CD4-positive, alpha-beta T cell treated with Interferon alpha-2 for 1 hour (primary cell): ENCODE results near the gene LTBP1.
"Not testable (repeated sequence)": the region's sequence is repeated elsewhere in the genome, so short reads cannot be mapped to it uniquely, and the experiment has no call there.

Experiments
- DNase-seq, 2 donors: peaks; one replicate each; pipeline ENCODE4 v3.0.0-alpha.2; 2020 to 2022

The LTBP1 gene

DNA sequence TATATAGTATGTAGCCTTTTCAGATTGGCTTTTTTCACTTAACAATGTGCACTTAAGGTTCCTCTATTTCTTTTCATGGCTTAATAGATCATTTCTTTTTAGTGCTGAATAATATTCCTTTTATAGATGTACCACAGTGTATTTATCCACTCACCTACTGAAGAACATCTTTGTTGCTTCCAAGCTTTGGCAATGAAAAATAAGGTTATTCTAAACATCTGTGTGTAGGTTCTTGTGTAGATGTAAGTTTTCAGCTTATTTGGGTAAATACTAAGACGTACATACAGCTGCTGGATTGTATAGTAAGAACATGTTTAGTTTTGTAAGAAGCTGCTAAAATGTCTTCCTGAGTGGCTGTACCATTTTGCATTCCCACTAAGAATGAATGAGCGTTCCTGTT lies 461.4 kb downstream of the LTBP1 start:
- no peak for DNase-seq

DNA sequence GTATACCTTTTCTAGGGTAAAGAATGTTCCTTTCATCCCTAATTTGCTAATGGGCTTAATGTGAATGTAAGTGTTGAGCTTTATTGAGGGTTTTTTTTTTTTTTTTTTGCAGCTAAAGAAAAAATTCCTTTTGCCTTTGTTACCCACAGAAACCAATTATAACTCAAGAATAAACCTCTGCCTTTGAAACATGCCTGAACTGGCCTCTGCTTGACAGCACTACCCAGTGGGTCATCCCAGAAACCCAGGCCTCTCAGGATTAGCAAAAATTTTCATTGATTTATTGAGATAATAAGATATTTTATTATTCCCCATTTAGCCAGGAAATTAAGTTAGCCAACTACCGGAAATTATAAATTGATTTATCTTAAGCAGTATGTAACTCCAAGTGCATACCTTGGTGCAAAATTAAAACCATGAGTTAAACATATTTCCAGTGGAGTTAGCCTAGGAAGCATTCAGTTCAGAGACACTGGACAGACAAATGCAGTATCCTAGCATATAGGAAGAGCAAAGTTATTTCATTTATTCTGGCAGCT lies 462.7 kb downstream of the LTBP1 start:
- DNase-seq, result no peak

DNA sequence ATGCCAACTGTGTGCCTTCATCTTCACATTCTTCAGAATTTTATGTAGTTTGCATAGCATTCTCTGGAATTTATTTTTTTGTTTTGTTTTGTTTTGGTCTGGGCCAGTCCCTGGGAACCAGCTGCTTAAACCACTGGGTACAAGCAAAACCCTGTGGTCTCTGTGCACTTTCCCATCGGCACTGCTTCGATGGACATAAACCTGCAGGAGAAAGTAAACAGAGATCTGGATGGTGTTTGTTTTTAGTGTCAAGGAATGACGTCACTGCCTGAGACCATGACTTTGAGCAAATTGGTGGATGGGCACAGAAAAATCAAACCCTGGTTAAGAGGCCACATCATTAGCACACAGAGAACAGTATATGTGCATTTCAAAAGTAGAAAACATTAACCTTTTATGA lies 465.0 kb downstream of the LTBP1 start:
- DNase-seq, result no peak

DNA sequence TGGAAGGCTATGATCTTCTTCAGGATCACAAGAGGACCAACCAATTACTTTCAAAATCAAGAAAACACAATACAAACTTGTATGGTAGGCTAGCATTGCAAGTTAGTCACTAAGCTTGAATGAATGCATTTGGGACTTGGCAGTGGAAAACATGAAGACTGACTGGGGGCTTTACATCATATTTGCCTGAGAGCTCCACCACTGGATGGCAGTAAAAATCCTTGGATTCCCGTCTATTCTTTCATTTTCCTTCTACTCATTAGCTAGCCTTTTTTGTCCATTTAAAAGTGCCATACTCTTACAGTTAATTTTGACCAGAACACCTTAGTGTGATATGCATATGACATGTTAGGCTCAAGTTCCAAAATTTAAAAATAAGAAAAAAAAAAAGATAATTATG lies 466.2 kb downstream of the LTBP1 start:
- DNase-seq, result no peak

DNA sequence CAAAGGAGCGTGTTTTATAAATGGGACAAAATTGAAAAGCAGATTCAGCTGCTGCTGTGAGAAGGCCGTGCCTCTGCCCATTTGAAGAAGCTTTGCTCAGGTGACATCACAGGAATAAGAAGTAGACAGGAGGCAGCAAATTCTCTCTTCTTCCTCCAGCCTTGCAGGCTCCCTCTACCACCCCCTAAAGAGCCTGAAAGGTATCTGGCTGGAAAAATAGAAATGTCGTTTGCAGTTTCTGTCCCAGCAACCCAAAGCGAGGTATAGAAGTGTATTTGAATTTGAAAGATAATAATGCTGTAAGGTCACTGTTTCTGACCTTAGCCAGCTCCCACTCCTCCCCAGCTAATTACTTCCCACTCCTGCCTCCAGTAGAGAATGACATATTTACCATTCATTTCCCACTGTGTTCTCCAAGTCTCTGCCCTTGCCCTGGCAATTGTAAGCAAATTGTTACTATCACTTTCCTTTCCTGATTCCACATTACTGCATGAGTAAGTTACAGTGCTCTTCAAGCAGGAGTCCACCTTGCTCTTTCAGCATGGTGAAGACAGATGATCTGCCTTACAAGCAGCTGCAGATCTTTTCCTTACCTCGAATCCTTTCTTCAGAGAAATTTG lies 472.9 kb downstream of the LTBP1 start:
- no peak for DNase-seq

DNA sequence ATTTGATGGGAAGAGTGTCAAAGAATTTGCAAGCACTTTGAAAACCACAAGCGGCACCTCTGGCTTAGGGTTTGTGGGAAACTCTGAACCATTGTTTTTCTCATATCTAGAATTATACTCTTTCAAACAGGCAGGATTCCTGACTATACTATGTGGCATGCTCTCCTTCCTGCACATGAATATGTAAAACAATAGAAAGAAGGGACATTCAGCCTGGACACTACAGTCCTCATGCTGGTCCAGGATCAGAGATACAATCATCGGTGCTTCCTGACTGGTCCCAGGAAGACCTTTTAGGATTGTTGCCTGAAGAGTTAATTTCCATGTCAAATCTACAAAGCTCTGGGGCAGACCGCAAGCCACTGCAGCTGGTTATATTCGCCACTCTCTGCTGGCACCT lies 474.0 kb downstream of the LTBP1 start:
- no peak for DNase-seq

DNA sequence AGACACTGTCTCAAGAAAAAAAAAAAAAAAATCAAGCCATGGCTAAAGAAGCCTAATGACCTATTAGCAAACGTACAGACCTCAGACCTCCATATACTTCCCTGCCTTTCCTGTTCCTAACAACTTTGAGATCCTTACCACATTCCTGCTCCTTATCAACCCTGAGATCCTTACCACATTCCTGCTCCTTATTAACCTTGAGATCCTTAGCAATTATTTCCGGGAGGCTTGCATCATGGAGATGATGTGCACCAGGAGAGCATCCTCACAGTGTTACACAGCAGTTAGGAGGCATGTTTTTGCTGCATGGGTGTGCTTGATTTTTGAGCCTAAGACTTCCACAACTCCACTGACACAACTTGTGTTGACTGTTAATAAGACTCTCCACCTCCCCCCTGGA lies 475.1 kb downstream of the LTBP1 start:
- no peak for DNase-seq

DNA sequence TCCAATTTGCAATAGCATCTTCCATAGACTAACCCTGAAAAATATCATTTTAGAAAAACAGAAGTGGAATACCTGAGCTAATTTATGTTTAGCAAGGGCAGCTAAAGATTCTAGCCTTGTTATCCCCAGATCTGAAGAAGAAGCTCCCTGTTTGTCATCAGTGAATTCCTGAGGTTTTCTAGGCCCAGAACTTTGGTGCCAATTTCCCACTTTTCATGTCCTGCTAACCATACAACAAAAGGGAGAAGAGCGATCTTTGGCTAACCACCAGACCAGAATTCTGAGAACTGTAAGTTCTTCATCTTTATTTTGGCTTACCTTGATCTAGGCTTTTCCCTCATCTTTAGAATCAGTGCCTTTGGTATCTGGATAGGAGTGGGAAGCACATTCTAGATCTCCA lies 478.4 kb downstream of the LTBP1 start:
- no peak for DNase-seq

DNA sequence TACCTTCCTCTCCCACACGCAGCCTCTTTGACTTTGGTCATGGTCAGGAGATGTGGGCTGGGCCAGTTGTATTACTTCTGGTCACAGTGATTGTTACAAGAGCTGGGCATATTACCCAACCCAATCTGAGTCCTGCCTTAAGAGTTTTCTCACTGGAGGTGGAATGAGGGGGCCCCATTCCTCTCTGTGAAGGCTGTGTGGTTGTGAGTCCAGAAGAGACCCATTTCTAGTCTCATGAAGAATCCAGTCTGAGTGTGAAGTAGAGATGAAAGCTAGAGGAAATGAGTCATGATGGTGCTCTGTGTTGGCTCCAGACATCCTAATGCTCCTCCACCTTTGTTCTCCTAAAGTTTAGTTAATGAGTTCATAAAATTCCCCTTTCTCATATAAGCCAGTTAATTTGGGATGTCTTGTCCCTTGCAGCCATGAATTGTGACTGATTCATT lies 478.9 kb downstream of the LTBP1 start:
- no peak for DNase-seq

DNA sequence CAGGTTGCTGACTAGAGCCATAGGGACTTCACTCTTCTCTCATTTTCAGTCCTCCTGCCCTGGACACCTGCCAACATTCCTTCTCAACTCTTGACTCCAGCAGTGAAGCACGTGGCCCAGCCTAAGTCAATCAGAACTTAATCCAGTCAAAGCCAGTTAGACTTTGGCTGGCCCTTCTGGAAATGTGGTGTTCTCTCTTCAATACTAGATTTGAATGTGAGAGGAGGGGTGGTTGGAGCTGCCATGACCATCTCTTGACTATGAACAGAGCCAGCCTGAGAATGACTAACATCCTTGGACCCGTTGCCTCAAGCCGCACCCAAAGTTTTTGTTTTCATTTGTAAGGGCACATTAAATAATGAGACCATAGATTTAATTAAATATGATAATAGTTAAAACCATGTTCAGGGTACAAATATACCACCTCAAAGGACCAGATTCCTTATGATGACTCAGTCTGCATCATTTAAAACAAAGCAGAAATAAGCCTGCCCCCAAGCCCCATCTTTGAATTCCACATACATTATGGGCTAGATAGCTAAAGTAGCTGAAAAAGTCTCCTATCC lies 480.0 kb downstream of the LTBP1 start:
- DNase-seq, result no peak

DNA sequence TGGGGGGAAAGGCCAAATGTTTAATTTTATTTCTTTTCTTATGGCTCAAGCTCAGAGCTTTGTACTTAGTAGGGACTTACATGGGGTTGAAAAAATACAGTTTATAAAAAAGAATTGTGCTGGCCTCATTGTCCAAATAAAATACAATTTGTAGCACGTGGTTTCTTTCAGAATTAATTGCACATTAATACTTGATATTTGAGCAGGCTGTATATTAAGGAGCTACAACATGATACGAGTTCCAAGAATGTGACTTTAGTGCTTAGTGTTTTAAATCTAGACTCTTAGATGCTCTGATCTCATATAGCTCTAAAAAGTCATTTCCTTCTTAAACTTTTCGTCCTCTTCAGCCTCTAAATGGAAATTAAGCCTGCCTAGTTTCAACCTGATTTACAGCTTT lies 483.3 kb downstream of the LTBP1 start:
- DNase-seq, result no peak

DNA sequence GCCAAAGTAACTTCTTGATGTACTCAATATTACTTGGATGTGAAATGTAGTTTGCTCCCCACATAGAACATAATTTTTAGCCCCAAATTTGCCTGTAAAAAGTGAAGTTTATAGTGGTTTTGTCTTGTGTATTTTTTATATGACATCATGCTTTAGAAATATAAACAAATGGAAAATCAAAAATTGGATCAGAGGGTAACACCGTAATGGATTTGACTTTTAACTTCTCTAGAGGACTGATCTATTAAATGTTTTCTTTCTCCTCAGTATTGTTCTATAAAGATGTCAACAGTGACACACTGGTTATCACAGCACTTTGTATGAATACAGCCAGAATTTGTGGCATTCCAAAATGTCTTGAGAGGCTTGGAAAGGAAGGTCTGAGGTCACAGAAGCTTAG lies 484.1 kb downstream of the LTBP1 start:
- DNase-seq, result no peak

DNA sequence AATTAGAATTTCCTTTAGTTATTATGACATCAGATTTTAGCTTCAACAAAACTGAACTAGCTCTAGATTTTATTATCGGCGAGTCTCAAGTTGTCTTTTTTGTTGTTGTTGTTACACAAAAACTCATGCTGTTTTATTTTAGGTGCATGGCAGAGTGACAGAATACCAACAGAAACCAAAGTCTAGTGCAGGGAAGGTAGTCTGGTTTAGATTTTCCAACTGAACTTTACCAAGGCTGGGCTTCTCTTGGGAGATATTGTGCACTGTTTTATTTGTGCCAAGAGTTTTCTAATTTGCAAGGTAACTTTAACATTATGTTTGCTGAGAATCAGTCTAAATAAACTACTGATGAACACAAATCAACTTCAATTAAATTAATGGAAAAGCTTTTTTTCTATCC lies 486.1 kb downstream of the LTBP1 start:
- DNase-seq, result no peak

DNA sequence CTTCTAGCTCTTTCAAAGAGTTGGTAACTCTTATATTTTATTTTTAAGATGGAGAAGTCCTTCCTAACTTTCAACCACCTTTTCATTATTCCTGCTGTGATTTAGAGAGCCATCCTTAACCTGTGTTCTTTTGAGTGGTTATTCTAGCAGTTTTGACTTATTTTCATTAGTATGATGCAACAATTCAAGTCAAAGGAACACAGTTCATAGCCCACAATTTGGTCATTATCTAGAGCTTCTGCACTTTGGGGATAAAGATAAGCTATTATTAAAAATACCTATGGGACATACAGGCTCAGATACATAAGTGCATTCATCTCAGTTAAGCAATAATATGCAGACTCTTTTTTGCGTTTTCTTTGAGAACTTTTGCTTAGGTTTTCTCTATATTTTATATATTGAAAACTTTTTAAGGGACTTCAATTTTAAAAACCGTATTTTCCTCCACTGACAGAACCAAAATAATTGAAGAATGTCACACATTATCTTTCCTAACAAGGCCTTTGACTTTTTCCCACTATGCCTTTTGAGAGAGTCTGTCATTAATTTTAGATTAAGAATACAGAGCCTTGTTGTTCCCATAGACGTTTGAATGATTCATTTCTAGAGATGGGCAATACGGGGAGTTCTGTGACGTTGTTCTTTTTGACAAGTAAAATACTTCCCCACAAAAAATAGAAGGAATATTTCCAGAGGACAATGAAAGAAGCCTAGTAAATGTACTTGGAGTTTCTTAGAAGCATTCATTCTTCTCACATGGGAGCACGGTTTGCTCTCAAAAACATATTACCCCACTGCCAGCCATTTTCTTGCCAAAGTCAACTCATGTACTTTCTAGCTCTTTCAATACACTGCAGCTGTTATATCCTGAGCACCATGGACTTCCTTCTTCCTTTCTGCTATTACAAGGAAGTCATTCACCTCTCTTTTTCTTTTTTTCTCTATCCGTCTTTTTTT lies 486.8 kb downstream of the LTBP1 start:
- DNase-seq, result no peak

DNA sequence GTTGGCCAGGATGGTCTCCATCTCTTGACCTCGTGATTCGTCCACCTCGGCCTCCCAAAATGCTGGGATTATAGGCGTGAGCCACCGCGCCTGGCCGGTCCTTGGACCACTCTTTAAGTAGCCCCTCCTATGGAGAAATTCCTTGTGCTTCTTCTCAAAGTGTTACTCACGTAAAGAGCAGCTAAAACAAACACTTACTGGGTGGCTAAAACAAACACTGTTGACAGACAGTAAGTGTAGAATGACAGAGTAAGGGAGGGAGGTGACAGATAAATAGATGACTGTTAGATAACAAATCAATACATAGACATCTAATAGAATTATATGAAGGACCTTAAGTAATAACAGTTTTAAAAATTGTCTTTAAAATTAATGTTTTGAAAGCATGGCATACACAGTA lies 488.8 kb downstream of the LTBP1 start:
- DNase-seq, result no peak

DNA sequence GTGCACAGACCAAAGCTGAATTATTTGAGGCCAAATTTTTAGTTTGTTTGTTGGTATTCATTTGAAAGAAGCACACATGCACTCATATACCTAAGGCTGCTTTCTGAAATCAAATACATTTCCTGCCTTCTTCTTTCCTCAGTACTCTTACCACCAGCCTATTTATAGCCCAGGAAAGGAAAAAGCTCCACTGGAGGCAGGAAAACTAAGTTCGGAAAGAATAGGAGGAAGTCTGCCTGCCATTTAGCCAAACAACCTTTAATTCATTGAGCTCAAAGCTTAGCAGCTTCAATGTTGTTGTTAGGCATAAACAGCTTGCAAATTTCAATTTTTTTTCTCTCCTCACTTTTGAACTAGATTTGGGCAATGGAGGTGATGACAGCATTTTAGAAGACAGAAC lies 489.3 kb downstream of the LTBP1 start:
- no peak for DNase-seq

DNA sequence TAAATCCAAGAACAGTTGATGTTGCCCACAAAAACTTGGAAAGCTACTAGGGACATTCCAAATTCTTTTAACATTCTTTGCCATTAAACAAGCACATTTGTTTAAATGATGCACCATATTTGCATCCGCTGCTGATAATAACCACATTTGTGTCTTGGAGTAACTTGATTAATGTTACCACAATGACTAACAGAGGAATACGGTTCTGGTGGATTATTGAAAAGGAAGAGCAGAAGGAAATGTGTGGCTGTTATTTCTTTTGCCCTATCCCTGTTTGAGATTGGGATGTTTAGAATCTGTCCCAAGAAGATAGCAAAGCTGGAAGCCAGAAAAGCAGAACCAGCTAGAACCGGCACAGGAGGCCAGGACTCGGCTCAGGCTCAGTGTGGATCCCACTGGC lies 490.5 kb downstream of the LTBP1 start:
- DNase-seq, result no peak

DNA sequence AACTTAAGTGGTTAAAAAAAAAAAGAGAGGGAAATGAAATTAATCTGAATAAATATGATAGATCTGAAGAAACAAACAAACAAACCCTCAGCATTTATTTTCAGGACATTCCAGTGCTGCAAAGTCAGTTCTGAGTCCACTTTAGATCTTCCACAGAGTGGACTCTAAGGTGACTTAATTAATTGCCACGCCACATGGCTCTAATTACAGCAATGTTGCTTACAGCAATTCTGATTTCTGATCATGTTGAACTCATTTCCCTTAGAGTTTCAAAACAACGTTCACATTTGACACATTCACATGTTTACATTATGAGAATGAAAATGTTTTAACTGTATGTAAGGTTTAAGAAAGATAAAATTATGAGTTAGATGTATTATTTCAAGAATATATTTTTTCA lies 491.1 kb downstream of the LTBP1 start:
- DNase-seq, result no peak

DNA sequence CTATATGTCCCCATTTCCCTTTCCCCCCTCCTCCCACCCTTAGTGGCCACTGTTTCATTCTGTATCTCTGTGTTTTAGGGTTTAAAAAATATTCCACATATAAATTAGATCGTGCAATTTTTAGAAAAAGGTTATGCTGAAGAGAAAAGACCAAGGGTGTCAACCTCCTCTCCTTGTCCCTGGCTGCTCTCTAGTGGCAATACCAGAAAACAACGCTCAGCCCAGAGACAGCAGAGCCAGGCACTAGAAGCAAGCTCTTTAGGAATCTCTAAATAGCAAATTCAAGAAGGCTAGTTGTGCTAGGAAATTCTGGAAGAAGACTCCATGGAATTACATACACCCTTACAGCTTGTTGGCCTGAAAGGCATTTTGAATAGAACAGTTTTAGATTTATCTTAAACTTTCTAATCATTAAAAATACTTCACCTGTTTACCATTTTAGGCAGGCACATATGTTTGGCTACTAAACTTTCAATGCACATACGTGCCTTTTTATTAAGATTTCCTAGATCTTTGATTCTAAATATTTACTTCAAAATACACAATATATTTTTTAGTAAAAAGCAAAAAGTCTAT lies 494.6 kb downstream of the LTBP1 start:
- peak in 1 of 2 donors; percentile 15 for DNase-seq

DNA sequence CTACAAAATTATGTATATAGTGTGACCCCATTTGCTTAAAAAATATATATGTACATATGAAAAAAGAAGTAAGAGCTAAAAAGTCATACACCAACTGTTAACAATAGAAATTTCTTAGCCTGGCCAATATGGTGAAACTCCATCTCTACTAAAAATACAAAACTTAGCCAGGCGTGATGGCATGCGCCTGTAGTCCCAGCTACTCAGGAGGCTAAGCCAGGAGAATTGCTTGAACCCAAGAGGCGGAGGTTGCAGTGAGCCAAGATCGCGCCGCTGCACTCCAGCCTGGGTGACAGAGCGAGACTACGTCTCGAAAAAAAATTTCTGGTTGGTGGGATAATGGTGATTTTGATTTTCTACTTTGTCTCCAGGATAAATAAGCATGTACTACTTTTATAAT lies 495.3 kb downstream of the LTBP1 start:
- DNase-seq, result not testable (repeated sequence)

DNA sequence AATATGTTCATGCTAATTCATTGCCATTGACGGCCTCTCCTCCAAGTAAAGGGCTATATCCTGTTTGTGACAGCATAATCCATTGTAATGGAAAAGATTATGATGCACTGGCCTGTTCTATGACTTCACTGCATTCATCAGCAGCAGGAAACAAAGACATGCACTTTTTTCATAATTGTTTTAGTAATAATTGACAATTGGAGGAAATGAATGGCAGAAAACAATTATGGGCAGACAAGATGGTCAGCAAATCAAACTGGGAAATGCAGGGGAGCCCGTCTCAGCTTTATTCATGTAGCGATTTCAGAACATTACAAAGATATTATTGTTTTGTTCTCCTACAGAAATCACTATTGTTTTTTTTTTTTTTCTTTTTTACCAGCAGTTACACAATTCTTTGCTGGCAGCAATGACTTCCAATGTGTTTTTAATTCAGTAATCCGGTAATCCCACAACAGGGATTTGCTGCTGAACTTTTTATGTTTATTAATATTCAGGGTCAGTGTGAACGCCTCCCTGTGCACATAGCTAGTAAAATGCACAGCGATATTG lies 495.9 kb downstream of the LTBP1 start:
- no peak for DNase-seq

DNA sequence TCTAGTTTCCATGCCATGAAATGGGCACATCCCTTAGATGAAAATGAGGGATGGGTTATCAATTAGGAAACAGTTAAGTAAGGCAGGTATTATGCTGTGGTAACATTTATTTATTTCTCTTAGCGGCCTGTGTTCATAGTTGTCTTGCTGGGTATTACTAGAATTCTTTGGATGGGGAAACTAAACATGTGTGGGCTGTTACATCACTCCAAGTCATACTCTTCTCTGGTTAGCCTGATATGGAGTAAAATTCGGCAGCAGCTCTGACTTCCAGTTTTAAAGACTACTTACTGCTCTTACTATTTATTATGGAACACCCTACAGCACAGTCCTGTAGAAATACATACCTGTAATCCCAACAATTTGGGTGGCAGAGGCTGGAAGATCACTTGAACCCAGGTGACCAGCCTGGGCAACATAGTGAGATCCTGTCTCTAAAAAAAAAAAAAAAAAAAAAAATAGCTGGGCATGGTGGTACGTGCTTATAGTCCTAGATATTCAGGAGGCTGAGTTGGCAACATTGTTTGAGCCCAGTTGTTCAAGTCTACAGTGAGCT lies 496.6 kb downstream of the LTBP1 start:
- no peak for DNase-seq

DNA sequence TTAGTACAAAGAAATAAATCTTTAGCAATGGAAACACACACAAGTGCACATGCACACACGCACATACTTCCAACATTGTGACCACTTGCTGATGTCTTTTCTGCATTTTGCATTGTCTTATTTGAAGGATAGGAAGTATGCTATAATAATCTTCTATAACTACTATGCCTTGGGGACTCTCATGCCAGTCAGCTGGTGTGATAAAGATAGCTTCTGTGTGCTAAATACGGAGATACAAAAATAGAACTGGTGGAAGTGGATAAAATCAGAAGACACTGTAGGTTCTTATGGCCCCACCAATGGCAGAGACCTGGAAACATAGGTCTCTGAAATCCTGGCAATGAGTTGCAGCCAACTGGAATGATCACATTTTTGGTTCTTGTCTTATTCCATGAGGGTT lies 498.2 kb downstream of the LTBP1 start:
- no peak for DNase-seq
